ENCODE measurements around the gene ZNRD2. TPM values are rescaled to one million over a fixed set of nuclear protein-coding genes. Genes with fewer than 3 reads are reported as not detected.
A peak's percentile ranks its signal among the peaks of the same experiment; 100 is the strongest.

Gene ZNRD2
- total RNA-seq, 1 experiment from 2014 or later = 126 TPM

GRCh38 chr11:65615950-65616574 lies 45.8 kb downstream of the ZNRD2 start:
- no peaks in the 10 kb centered on the region for H3K27me3 ChIP-seq (ENCODE audit: low read length)
- no peaks in the 10 kb centered on the region for H3F3A ChIP-seq (ENCODE audit: low read length, unreplicated experiment)
- H3K9me2 ChIP-seq (replicated peaks; ENCODE audit: low read length) = no peaks in the 10 kb centered on the region
- H3K36me3 ChIP-seq (ENCODE audit: low read depth, low read length) = peaks cover 29% of the 10 kb centered on the region
- intact Hi-C loops (cut with micrococcal nuclease) = loop anchor here (1.0 to 10.0 kb wide), 5 partner anchors 22 to 243 kb away; partner anchors contain the start of genes EHBP1L1 and SIPA1
- TF ChIP-seq CTCF (conservative IDR thresholded peaks at IDR 0.05; ENCODE audit: low read depth, low read length) (no peak), EZH2 (IDR thresholded peaks at IDR 0.05; ENCODE audit: low read length, unreplicated experiment) (no peak), EZH2phosphoT487 (IDR thresholded peaks at IDR 0.05; ENCODE audit: borderline replicate concordance, low read length) (no peak)
- H4K20me1 ChIP-seq (ENCODE audit: low read length) = peaks cover 17% of the 10 kb centered on the region
- peak; percentile 3; the same call in 1 of the 2 replicates for ATAC-seq
- BruUV-seq (replicated peaks) = no TSS peak
- H2AFZ ChIP-seq (ENCODE audit: low read length) = peak overlapping the region; percentile 45; the same call in 1 of the 2 replicates
- H3K79me2 ChIP-seq (ENCODE audit: low read length) = peaks cover 80% of the 10 kb centered on the region
- peak overlapping the region; percentile 81 for H3K27ac ChIP-seq (ENCODE audit: low read length)
- H3K9ac ChIP-seq (ENCODE audit: low read length) = peak overlapping the region; percentile 94
- peak overlapping the region; percentile 83 for H3K4me3 ChIP-seq (ENCODE audit: low read length)
- ChIA-PET POLR2A (ENCODE audit: unreplicated experiment) (interaction anchor here (0.5 kb wide), 1 partner anchor 123 kb away, joined by 4 read pairs; no protein-coding TSS in a partner anchor), CTCF (interaction anchor here (0.5 to 0.7 kb wide), 3 partner anchors 12 to 283 kb away, joined by 3 to 8 read pairs (median 4); no protein-coding TSS in a partner anchor)
- peak; percentile 29 for DNase-seq
- peaks cover 34% of the 10 kb centered on the region for H3K4me1 ChIP-seq (ENCODE audit: insufficient read depth, low read length)
- peak overlapping the region; percentile 89 for H3K4me2 ChIP-seq (ENCODE audit: low read length)
- H3K9me3 ChIP-seq (ENCODE audit: low read length) = no peaks in the 10 kb centered on the region

- no peaks in the 10 kb centered on the region for H3K27me3 ChIP-seq (ENCODE audit: low read length)
- no peaks in the 10 kb centered on the region for H3F3A ChIP-seq (ENCODE audit: low read length, unreplicated experiment)
- no peak for DNase-seq
- peak overlapping the region; percentile 83 for H3K4me3 ChIP-seq (ENCODE audit: low read length)
- peaks cover 17% of the 10 kb centered on the region for H4K20me1 ChIP-seq (ENCODE audit: low read length)
- H3K79me2 ChIP-seq (ENCODE audit: low read length) = peaks cover 75% of the 10 kb centered on the region
- H3K4me2 ChIP-seq (ENCODE audit: low read length) = peak overlapping the region; percentile 89
- TF ChIP-seq CTCF (conservative IDR thresholded peaks at IDR 0.05; ENCODE audit: low read depth, low read length) = no peak
- no peak for TF ChIP-seq EZH2phosphoT487 (IDR thresholded peaks at IDR 0.05; ENCODE audit: borderline replicate concordance, low read length)
- no peak for TF ChIP-seq EZH2 (IDR thresholded peaks at IDR 0.05; ENCODE audit: low read length, unreplicated experiment)
- TSS peak; percentile 37 for BruUV-seq (replicated peaks)
- H2AFZ ChIP-seq (ENCODE audit: low read length) = no peak overlapping the region
- H3K27ac ChIP-seq (ENCODE audit: low read length) = peak overlapping the region; percentile 81; the same call in 1 of the 2 replicates
- ATAC-seq = no peak
- POLR2A ChIA-PET (ENCODE audit: unreplicated experiment) = no interaction called here
- H3K9me3 ChIP-seq (ENCODE audit: low read length) = no peaks in the 10 kb centered on the region
- intact Hi-C loops (cut with micrococcal nuclease) = loop anchor here (10.0 kb wide), 1 partner anchor 72 kb away; no protein-coding TSS in a partner anchor
- H3K9ac ChIP-seq (ENCODE audit: low read length) = peak overlapping the region; percentile 94
- CTCF ChIA-PET = interaction anchor here (0.5 kb wide), 1 partner anchor 12 kb away, joined by 8 read pairs; no protein-coding TSS in a partner anchor
- H3K4me1 ChIP-seq (ENCODE audit: insufficient read depth, low read length) = peaks cover 28% of the 10 kb centered on the region
- peaks cover 33% of the 10 kb centered on the region for H3K36me3 ChIP-seq (ENCODE audit: low read depth, low read length)
- H3K9me2 ChIP-seq (replicated peaks; ENCODE audit: low read length) = no peaks in the 10 kb centered on the region
Measured at GRCh38 chr11:65616575-65617001, 46.3 kb downstream of the ZNRD2 start.
